Dedifferentiated amniotic fluid mesenchymal stem cell (primary cell): Measurements from ENCODE around the gene TMEM8B.

Experiments
- DNase-seq: peaks from one replicate; pipeline ENCODE4 v3.0.0-alpha.2; 2016; ENCODE audit errors: extremely low spot score

The TMEM8B gene

GRCh38 chr9:35812025-35812602 lies 16.9 kb upstream of the TMEM8B start, which contains the start of gene SPAG8:
Gene SPAG8 (minus strand): TSS chr9:35812262. CDS start chr9:35812147, 115 bp downstream.
- peak; percentile 94 for DNase-seq

GRCh38 chr9:35813434-35814105 lies 15.5 kb upstream of the TMEM8B start:
- no peak for DNase-seq

- DNase-seq, result no peak
Measured at GRCh38 chr9:35814106-35814840, 14.8 kb upstream of the TMEM8B start.

DNA sequence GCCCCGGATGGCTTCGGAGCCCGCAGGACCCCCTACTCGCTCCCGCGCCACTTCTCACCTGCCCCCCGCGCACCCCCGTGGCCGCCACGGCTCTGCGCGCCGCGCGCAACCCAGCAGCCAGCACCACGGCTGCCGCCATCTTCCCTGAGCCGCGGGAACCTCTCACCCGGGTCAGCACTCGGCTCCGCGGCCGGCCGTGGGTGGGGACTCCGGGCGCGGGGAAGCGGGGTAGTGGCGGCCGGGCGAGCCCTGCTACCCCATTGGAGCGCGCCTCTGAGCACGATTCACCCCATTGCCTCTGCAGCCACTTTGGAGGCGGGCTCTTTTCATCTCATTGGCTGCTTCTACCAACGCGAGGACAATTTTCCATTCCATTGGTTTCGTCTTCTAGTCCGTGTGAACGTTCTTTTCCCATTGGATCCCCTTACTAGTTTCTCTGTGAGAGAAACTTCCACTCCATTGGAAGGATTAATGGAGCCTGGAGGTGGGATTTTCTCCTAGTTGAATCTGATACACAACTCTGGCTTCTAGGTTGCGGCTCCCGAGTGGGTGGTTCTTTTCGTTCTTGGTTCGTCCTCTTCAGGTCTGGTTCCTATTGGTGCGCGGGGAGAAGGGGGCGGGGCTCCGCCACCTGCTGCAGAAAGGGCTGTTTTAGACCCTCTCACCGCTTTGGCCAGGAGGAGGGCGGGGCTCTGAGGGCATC lies 14.0 kb upstream of the TMEM8B start, which contains the start of gene HINT2:
Gene HINT2, minus strand, starts transcription at position 202 of the 703 bp plus-strand sequence. Its CDS starts 63 bp downstream, at position 139.
- peak; percentile 99 for DNase-seq

DNA sequence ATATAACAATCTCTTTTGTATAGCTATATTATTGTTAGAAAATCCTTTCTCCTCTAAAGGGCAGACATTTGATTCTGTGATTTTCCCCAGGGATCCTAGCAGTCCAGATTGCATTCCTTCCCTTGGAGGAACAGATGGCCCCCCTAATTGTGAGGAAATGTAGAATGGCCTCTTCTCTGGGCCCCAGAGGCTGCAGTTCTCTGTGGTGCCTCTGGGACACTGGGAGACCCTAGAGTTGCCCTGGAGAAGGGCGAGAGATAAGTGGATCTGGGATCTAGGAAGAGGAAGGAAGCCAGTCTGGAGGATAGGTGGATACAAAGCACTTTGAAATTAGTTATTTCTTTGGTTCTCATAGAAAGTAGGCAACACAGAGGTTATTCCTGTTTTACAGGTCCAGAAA lies 12.3 kb upstream of the TMEM8B start:
- no peak for DNase-seq

- DNase-seq, result no peak
Measured at GRCh38 chr9:35818341-35818740, 10.7 kb upstream of the TMEM8B start.

GRCh38 chr9:35820076-35820475 lies 9.0 kb upstream of the TMEM8B start:
- DNase-seq, result peak; percentile 23

DNA sequence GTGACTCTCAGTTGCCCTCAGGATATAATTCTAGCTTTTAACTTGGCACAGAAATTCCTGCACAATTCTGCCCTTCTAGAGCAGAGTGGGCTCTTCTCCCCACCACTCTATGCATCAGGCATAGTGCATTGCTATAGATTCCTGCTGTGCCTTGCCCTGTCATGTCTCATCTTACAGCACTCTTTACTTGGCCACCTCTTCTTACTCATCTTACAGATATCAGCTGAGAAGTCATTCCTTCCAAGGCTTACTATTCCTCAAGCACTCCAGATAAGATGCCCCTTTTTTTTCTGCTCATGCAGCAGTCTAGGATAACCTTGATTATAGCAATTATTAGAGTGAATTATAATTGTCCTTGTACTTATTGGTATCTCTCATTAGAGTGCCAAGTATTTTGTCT lies 6.1 kb upstream of the TMEM8B start:
- no peak for DNase-seq

GRCh38 chr9:35826071-35826701 lies 2.8 kb upstream of the TMEM8B start:
- DNase-seq, result peak; percentile 59

GRCh38 chr9:35827486-35827885 lies 1.5 kb upstream of the TMEM8B start:
- peak; percentile 90 for DNase-seq

- no peak for DNase-seq
Measured at GRCh38 chr9:35828716-35829083, 328 bp upstream of the TMEM8B start, which contains the start of gene FAM221B. Gene FAM221B (minus strand): TSS chr9:35828732. CDS start chr9:35826161, 2,571 bp downstream.

DNA sequence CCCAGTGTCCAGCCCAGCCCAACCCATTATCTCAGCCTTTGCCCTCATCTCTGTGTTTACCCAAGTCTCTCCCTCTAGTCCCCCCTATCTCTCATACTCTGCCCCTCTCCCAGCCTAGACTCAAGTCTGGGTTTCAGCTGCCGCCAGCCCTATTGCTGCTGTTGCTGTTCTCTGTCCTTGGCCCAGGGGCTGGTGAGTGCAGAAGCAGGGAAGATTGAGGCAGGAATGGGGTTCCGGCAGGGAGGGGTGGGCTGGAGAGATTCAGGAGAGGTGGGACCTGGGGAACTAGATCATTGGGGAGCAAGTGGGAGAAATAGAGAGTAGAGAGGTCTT lies 702 bp downstream of the TMEM8B start:
- DNase-seq, result no peak

GRCh38 chr9:35831040-35831439 lies 2.0 kb downstream of the TMEM8B start:
- no peak for DNase-seq

DNA sequence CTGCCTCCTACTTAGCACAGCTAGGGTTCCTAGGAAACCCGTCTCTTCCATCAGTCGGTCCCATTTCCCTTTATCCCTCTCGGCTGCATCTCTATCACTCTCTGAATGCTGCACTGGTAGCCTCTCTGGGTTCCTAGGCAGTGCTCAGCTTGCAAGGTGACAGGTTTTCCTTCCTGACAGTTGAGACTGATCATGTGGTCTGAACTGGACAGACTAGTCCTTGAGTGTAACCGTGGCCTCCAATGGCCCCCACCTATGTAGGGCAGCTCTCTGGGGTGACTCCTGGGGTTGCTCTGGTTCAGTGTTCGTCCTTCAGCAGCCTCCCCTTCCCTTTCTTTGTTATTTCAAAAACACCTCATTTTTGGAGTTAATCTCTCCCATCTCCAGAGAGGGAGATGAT lies 3.8 kb downstream of the TMEM8B start:
- DNase-seq, result no peak

- DNase-seq, result no peak
Measured at GRCh38 chr9:35834260-35835215, 5.5 kb downstream of the TMEM8B start.

DNA sequence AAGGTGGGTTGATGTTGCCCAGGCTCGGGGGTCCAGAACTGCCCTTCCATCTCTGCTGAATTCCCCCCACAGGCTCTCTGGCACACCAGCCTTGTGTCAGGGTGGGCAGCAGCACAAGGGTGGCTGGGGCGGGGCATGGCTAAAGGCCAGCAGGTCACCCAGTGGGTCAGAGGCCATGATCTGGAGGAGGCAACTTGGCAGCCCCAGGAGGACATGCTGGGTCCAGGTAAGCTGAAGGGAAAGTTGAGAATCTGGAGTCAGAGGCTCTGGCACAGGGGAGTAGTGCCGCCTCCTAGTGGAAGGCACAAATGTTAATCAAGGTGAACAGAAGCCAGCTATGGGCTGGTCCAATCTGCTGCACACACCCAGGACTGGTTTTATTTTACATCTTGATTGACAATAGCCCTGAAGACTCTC lies 6.2 kb downstream of the TMEM8B start:
- no peak for DNase-seq

GRCh38 chr9:35835766-35836165 lies 6.7 kb downstream of the TMEM8B start:
- no peak for DNase-seq

DNA sequence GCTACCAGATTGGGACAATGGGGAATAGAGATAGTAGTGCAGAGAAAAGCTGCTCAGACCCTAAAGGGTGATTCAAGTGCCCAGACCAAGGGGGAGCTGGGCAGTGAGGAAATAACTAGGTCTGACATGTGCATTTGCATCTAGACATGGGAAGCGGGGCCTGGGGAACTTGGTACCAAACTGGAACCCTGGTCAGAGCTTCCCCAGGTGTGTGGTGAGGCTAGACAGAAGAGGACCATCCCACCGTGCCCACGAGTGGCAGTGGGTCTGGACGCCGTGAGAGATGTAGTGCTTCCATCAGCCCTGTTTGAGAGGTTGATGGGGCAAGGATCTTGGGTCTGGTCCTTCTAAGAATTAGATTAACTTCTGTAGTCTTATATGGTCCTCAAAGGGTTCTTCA lies 7.6 kb downstream of the TMEM8B start:
- no peak for DNase-seq

- DNase-seq, result no peak
Measured at GRCh38 chr9:35839926-35840325, 10.9 kb downstream of the TMEM8B start.

GRCh38 chr9:35840881-35841644 lies 12.0 kb downstream of the TMEM8B start:
- DNase-seq, result no peak
